HUES64 (cell line): ENCODE data around the gene ERP29.

Source experiments
- H3K27ac ChIP-seq: 2 replicates; pipeline ENCODE4 v1.7.0; 2013; ENCODE audit warnings: low read depth, low read length, inconsistent platforms
- H3K27me3 ChIP-seq: 2 replicates; pipeline ENCODE4 v1.6.1; 2013; ENCODE audit warnings: mild to moderate bottlenecking, low read length; ENCODE audit not compliant: insufficient read depth
- H3K36me3 ChIP-seq: 2 replicates; pipeline ENCODE4 v1.6.1; 2013; ENCODE audit warnings: mild to moderate bottlenecking, low read length; ENCODE audit not compliant: insufficient read depth
- H3K4me1 ChIP-seq: 2 replicates; pipeline ENCODE4 v1.6.1; 2013; ENCODE audit warnings: mild to moderate bottlenecking, low read length, moderate library complexity; ENCODE audit not compliant: insufficient read depth
- H3K4me3 ChIP-seq: 2 replicates; pipeline ENCODE4 v1.5.1; 2013; ENCODE audit warnings: mild to moderate bottlenecking, low read length, moderate library complexity
- H3K9ac ChIP-seq: 2 replicates; pipeline ENCODE4 v1.6.1; 2013; ENCODE audit warnings: mild to moderate bottlenecking, low read depth, low read length
- H3K9me3 ChIP-seq: 2 replicates; pipeline ENCODE4 v1.6.1; 2013; ENCODE audit warnings: low read depth, low read length; ENCODE audit not compliant: insufficient read depth
- WGBS: fragments of 150-250, 120-280 bp; methylation state at CpG from one replicate; pipeline ENCODE4 v1.1.7; 2013; ENCODE audit warnings: missing lambda C conversion rate; 5-methylcytosine and 5-hydroxymethylcytosine counted together

ERP29 gene

DNA sequence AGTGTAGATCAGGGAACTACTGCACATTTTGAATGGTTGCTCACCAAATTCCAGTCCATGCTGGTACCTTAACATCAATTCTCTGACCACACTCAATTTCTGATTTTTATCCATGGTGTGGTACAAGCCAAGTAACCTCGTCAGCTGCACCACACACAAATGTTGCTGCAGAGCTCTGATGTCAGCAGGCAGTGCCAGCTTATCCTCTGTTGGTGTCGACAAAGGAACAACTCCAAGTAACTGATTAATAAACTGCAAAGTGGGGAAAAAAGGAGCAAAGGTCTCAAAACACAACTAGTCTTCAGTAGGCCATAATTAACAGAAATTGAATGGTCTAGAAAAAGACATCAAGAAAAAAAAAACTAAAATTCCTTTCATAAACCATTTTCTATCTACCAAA, 47.9 kb downstream of the ERP29 start:
- Histone ChIP-seq H3K4me1 (no peaks in the 10 kb centered on the region), H3K27ac (no peak overlapping the region), H3K9ac (no peak overlapping the region), H3K9me3 (no peaks in the 10 kb centered on the region), H3K36me3 (peaks cover 95% of the 10 kb centered on the region), H3K4me3 (no peak overlapping the region), H3K27me3 (no peaks in the 10 kb centered on the region)
- WGBS: 95% methylated on average over 2 of the region's 2 CpGs

DNA sequence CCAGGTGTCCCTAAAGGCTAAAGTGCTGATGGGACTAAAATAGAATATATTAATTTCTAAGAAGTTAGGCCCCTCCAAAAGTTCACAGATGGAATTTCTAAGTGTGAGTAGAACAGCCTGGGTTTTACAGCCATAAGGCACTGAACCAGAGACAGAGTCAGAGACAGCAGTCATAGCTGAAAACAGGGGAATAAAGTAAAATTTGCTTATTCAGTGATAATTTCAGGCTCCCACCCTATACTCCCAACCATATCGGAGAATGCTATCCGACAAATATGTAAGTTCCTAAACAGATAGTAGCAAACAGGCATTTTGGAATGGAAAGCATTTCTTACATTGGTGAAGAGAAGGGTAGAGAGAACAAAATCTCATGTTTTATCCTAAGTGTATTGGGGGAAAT, 50.0 kb downstream of the ERP29 start:
- peaks cover 97% of the 10 kb centered on the region for H3K36me3 ChIP-seq
- H3K9me3 ChIP-seq: no peaks in the 10 kb centered on the region
- WGBS: 88% methylated on average over 2 of the region's 2 CpGs
- no peak overlapping the region for H3K9ac ChIP-seq
- no peak overlapping the region for H3K27ac ChIP-seq
- H3K4me3 ChIP-seq: no peak overlapping the region
- no peaks in the 10 kb centered on the region for H3K27me3 ChIP-seq
- no peaks in the 10 kb centered on the region for H3K4me1 ChIP-seq

DNA sequence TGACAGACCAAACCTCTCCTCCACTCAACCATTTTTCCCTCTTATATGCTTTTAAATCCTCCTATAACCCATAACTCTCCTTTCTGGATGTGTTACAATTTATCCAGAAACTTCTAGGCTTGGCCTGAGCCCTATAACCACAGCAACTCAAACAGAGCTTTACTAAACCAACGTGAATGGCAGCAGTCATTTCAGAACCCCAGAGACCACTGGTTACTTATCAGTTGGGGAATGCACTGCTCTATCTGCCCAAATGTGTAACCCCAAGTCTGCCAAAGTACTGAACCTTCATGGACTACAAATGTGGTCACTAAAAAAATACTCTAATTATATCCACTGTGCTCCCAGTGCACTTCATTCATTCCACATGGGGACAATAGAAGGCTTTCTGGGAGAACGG, 53.3 kb downstream of the ERP29 start:
- Histone ChIP-seq H3K9ac (no peak overlapping the region), H3K27ac (no peak overlapping the region), H3K9me3 (no peaks in the 10 kb centered on the region), H3K4me3 (no peak overlapping the region), H3K27me3 (no peaks in the 10 kb centered on the region), H3K36me3 (peaks cover 98% of the 10 kb centered on the region), H3K4me1 (no peaks in the 10 kb centered on the region)
- WGBS: 92% methylated on average over 2 of the region's 2 CpGs
